GM12878 (cell line): ENCODE results near the gene PIGL. TPM values are rescaled to one million over a fixed set of nuclear protein-coding genes. Genes with fewer than 3 reads are reported as not detected.

Source experiments
- ATF3 ChIP-seq: IDR thresholded peaks from 2 replicates; pipeline ENCODE4 v1.6.1; 2011; ENCODE audit warnings: low read depth, mild to moderate bottlenecking, low read length, moderate library complexity, borderline replicate concordance; ENCODE audit errors: extremely low read depth
- BRCA1 ChIP-seq: IDR thresholded peaks from 2 replicates; pipeline ENCODE4 v1.6.1; 2011; ENCODE audit warnings: low read depth, low read length, improper control_type of control experiment
- CBX5 ChIP-seq: sonication (generic); IDR thresholded peaks from 2 replicates; pipeline ENCODE4 v1.6.1; 2016; ENCODE audit warnings: low read depth, moderate library complexity, mild to moderate bottlenecking, inconsistent platforms
- CEBPB ChIP-seq, 2 experiments: fragments of 150-350 bp in 1 of 2; IDR thresholded peaks; 2 replicates each; pipeline ENCODE4 v1.6.1; 2012 to 2014; ENCODE audit warnings: low read depth in 2 of 2, low read length in 2 of 2, borderline replicate concordance in 1 of 2, inconsistent platforms in 1 of 2
- CREM ChIP-seq: IDR thresholded peaks from 2 replicates; pipeline ENCODE4 v1.6.1; 2014; ENCODE audit warnings: antibody characterized with exemption, low read depth
- E2F8 ChIP-seq: fragments of 450-650 bp; IDR thresholded peaks from 2 replicates; pipeline ENCODE4 v1.6.1; 2018; ENCODE audit warnings: mild to moderate bottlenecking, low read depth, moderate library complexity; ENCODE audit not compliant: partially characterized antibody
- ETV6 ChIP-seq, 2 experiments: fragments of 450-650 bp in 1 of 2; IDR thresholded peaks in 1 of 2; conservative IDR thresholded peaks in 1 of 2; 2 replicates each; pipeline ENCODE4 v1.6.1; 2014; ENCODE audit warnings: antibody characterized with exemption in 1 of 2, borderline replicate concordance in 1 of 2, low read depth in 1 of 2, mild to moderate bottlenecking in 1 of 2, moderate library complexity in 1 of 2
- IRF5 ChIP-seq: fragments of 450-650 bp; IDR thresholded peaks from 2 replicates; pipeline ENCODE4 v1.6.1; 2017; ENCODE audit warnings: borderline replicate concordance
- LARP7 ChIP-seq: fragments of 450-650 bp; IDR thresholded peaks from 2 replicates; pipeline ENCODE4 v1.6.1; 2017; ENCODE audit warnings: mild to moderate bottlenecking
- NFYB ChIP-seq: IDR thresholded peaks from 2 replicates; pipeline ENCODE4 v1.6.1; 2011; ENCODE audit warnings: low read depth, mild to moderate bottlenecking, low read length, improper control_type of control experiment, moderate library complexity; ENCODE audit not compliant: insufficient read depth
- NR2C1 ChIP-seq: fragments of 450-650 bp; IDR thresholded peaks from 2 replicates; pipeline ENCODE4 v1.6.1; 2017; ENCODE audit warnings: antibody characterized with exemption, mild to moderate bottlenecking, moderate library complexity
- NRF1 ChIP-seq: conservative IDR thresholded peaks from 2 replicates; pipeline ENCODE4 v1.6.1; 2011; ENCODE audit warnings: mild to moderate bottlenecking, low read depth, low read length, improper control_type of control experiment
- PAX5 ChIP-seq: IDR thresholded peaks from 2 replicates; pipeline ENCODE4 v1.6.1; 2011; ENCODE audit warnings: low read depth, low read length, borderline replicate concordance
- POU2F2 ChIP-seq: IDR thresholded peaks from 3 replicates; pipeline ENCODE4 v1.6.1; 2011; ENCODE audit warnings: low read depth, mild to moderate bottlenecking, low read length, borderline replicate concordance
- RFX5 ChIP-seq: IDR thresholded peaks from 2 replicates; pipeline ENCODE4 v1.6.1; 2011; ENCODE audit warnings: low read depth, low read length, improper control_type of control experiment
- RUNX3 ChIP-seq: IDR thresholded peaks from 2 replicates; pipeline ENCODE4 v1.6.1; 2012; ENCODE audit warnings: low read length, inconsistent platforms
- TBL1XR1 ChIP-seq: IDR thresholded peaks from 2 replicates; pipeline ENCODE4 v1.6.1; 2012; ENCODE audit warnings: low read depth, low read length, improper control_type of control experiment
- USF1 ChIP-seq: IDR thresholded peaks from 2 replicates; pipeline ENCODE4 v1.6.1; 2011; ENCODE audit warnings: borderline replicate concordance, low read depth, mild to moderate bottlenecking, moderate library complexity, mixed read lengths, low read length; ENCODE audit not compliant: insufficient read depth; ENCODE audit errors: extremely low read length
- ZBTB4 ChIP-seq: fragments of 450-650 bp; formaldehyde crosslinking; IDR thresholded peaks from 2 replicates; pipeline ENCODE4 v1.4.0; 2022; ENCODE audit warnings: mild to moderate bottlenecking, moderate library complexity
- ZNF207 ChIP-seq: fragments of 450-650 bp; IDR thresholded peaks from 2 replicates; pipeline ENCODE4 v1.6.1; 2014; ENCODE audit warnings: antibody characterized with exemption, mild to moderate bottlenecking, borderline replicate concordance
- ZNF384 ChIP-seq: IDR thresholded peaks from 2 replicates; pipeline ENCODE4 v1.6.1; 2012; ENCODE audit warnings: low read depth, mild to moderate bottlenecking, low read length, improper control_type of control experiment, borderline replicate concordance
- polyA plus RNA-seq, 11 experiments: library from polyadenylated mRNA; depleted of rRNA in 4 of 11; unstranded in 6 of 11; stranded (reverse) in 5 of 11; fragments of >200 nt; fragmentation: Nextera tagmentation in 4 of 11; fragmentation: Illumina TruSeq in 1 of 11; extraction: Ambion mirVana in 4 of 11; extraction: Trizol in 1 of 11; gene quantifications; 1 replicate in 1 of 11; 2 replicates in 10 of 11; pipeline versions ENCODE4 v1.2.1 to v1.2.3, GENCODE V29; 2011 to 2016; ENCODE audit warnings: inconsistent platforms in 2 of 11, missing spikeins in 2 of 11, low read depth in 1 of 11
- total RNA-seq, 4 experiments: library from RNA; depleted of rRNA in 3 of 4; stranded (reverse); fragments of >200 nt in 3 of 4; fragmentation: Illumina TruSeq in 1 of 4; extraction: Trizol in 1 of 4; gene quantifications; 2 replicates each; pipeline versions ENCODE4 v1.2.1 to v1.2.3, GENCODE V29; 2013 to 2021

PIGL gene
- total and polyA plus RNA-seq, 10 of the 15 experiments (the other 5 are each of a cell fraction or from before 2014, with no cell fraction given) = 25.9 to 52.5 (median 30.2) TPM

- TF ChIP-seq USF1 (no peak), CBX5 (peak; percentile 21; the same call in 1 of the 2 replicates), RFX5 (no peak), CEBPB (IDR thresholded peaks at IDR 0.05; ENCODE audit: borderline replicate concordance in 1 of 2, low read depth in 2 of 2, low read length in 2 of 2) (no peak), NRF1 (no peak), E2F8 (no peak), ZBTB4 (CRISPR knock-in tag) (no peak), LARP7 (no peak; the same call in 1 of the 2 replicates), ZNF384 (no peak), ATF3 (no peak), CREM (no peak), NFYB (no peak), PAX5 (no peak), RUNX3 (peak; percentile 50), BRCA1 (no peak), ZNF207 (no peak), ETV6 (conservative IDR thresholded peaks at IDR 0.05 in 1 of 2, IDR thresholded peaks at IDR 0.05 in 1 of 2; ENCODE audit: borderline replicate concordance in 1 of 2, low read depth in 1 of 2) (no peak; a peak in 1 of 4 replicates), POU2F2 (peak; percentile 64; the same call in 1 of the 3 replicates), IRF5 (no peak), NR2C1 (peak; percentile 41; the same call in 1 of the 2 replicates), TBL1XR1 (no peak)
Measured at GRCh38 chr17:16215273-16215964, 1.6 kb upstream of the PIGL start, which contains the start of gene NCOR1 (continued).
